Heart left ventricle (tissue), 16 donors: ENCODE results near the gene MRPS14. TPM values are rescaled to one million over a fixed set of nuclear protein-coding genes. Genes with fewer than 3 reads are reported as not detected.
A peak's percentile ranks its signal among the peaks of the same experiment; 100 is the strongest.

ENCODE experiments used
- ATAC-seq, 4 donors: fragments of 200-7000 bp; cut with Tn5 transposase; one replicate each; pipeline ENCODE4 v1.9.1; 2020 to 2022; ENCODE audit warnings: moderate library complexity in 4 of 4, mild to moderate bottlenecking in 3 of 4, moderate number of reproducible peaks in 1 of 4
- DNase-seq, 5 donors: peaks; one replicate each; pipeline ENCODE4 v3.0.0-alpha.2; 2020
- H3K27ac ChIP-seq, 12 donors: fragments of 200-600 bp; sonication (generic) in 4 of 12; one replicate each; pipeline versions ENCODE4 v1.5.0 to v1.8.0; 2016 to 2022; ENCODE audit warnings: mild to moderate bottlenecking in 2 of 12
- H3K27me3 ChIP-seq, 9 donors: fragments of 200-600 bp; sonication (generic) in 2 of 9; one replicate each; pipeline versions ENCODE4 v1.5.1 to v1.8.0; 2016 to 2022; ENCODE audit warnings: mild to moderate bottlenecking in 3 of 9
- H3K36me3 ChIP-seq, 9 donors: fragments of 200-600 bp; sonication (generic) in 2 of 9; one replicate each; pipeline versions ENCODE4 v1.5.0 to v1.8.0; 2018 to 2022; ENCODE audit warnings: mild to moderate bottlenecking in 2 of 9
- H3K4me1 ChIP-seq, 12 donors: fragments of 200-600 bp; sonication (generic) in 4 of 12; one replicate each; pipeline versions ENCODE4 v1.5.0 to v1.8.0; 2016 to 2022; ENCODE audit warnings: mild to moderate bottlenecking in 3 of 12
- H3K4me3 ChIP-seq, 12 donors: fragments of 200-600 bp; sonication (generic) in 4 of 12; one replicate each; pipeline versions ENCODE4 v1.5.0 to v1.8.0; 2017 to 2022; ENCODE audit warnings: mild to moderate bottlenecking in 9 of 12, moderate library complexity in 4 of 12
- H3K9me3 ChIP-seq, 12 donors: fragments of 200-600 bp; sonication (generic) in 4 of 12; one replicate each; pipeline versions ENCODE4 v1.5.0 to v1.8.0; 2016 to 2022; ENCODE audit warnings: mild to moderate bottlenecking in 1 of 12
- CTCF ChIP-seq, 12 donors: fragments of 200-600 bp; sonication (generic) in 4 of 12; IDR thresholded peaks; one replicate each; pipeline versions ENCODE4 v1.5.0 to v1.8.0; 2018 to 2022; ENCODE audit warnings: antibody characterized with exemption in 12 of 12, mild to moderate bottlenecking in 5 of 12
- POLR2A ChIP-seq, 2 donors: fragments of 450-650 bp; IDR thresholded peaks; one replicate each; pipeline ENCODE4 v1.6.1; 2017; ENCODE audit warnings: antibody characterized with exemption in 2 of 2, mild to moderate bottlenecking in 2 of 2, moderate library complexity in 2 of 2
- WGBS, 4 donors: extraction: QIAGEN DNeasy Blood & Tissue Kit in 2 of 4; methylation state at CpG; one replicate each; pipeline versions ENCODE4 v1.1.5 to v1.1.7; 2013 to 2018; 5-methylcytosine and 5-hydroxymethylcytosine counted together
- intact Hi-C, 10 donors: fragments of 100-400 bp; cut with DNase I; formaldehyde crosslinking; loops; one replicate each; pipeline versions ENCODE4 v1.11.1 to v1.14.2; 2022
- long read RNA-seq, 3 donors: library from polyadenylated mRNA; unstranded; transcript quantifications; one replicate each; pipeline ENCODE4 v2.0.0, GENCODE V29; 2020 to 2021
- polyA plus RNA-seq, 2 donors: library from polyadenylated mRNA; stranded (reverse); fragments of 200-250 nt; gene quantifications; one replicate each; pipeline ENCODE4 v1.2.3, GENCODE V29; 2013
- total RNA-seq, 9 donors: library from RNA; depleted of rRNA in 2 of 9; stranded (reverse); fragments of >200 nt in 2 of 9; fragmentation: NEBNext Ultra II Directional in 3 of 9; extraction: Animal tissue kit (Norgen Biotek cat#: 25700) in 3 of 9; gene quantifications; one replicate each; pipeline versions ENCODE4 v1.1.0 to v1.2.4, GENCODE V29; 2016 to 2023
- donor health status: ischemic (EF 13 %, LVEDD 7.1; RV severe dilation, severe dysfunction).
- donor health status: healthy with polysubstance abuse.
- donor health status: DM: no; HTN: yes; CAD: no.
- donor health status: DM: no; HTN: no; CAD: no.
- donor health status: ischemic (EF 25% LVEDD 6.9; RV normal size, moderate dysfunction).
- donor health status: ischemic (EF 25% LVEDD 5.7; RV mildly dilated, moderate dysfunction).
- donor health status: healthy.
- donor health status: DM: yes; HTN: yes; CAD: no.
- donor health status: ischemic (EF 35%, LVEDD 5.7; RV mildly dilated, moderate dysfunction).
- donor health status: nonischemic (EF 11% LVEDD 7.7; RV severe dilation, severe dysfunction).
- donor health status: DM: yes; HTN: yes; CAD: no.
- donor health status: PGD.
- donor health status: ischemic (EF 29% LVEDD 5.4; RV normal size, mild dysfunction).
- donor health status: nonischemic (EF 23%, LVEDD 6.1; RV moderate dilation, normal function).

MRPS14 gene
- total RNA-seq: 10 to 100 TPM; 15.5 to 27.0 (median 22.7) TPM
- polyA plus RNA-seq: 10 to 100 TPM; 12.4 to 25.0 TPM
- long read RNA-seq, donor 1, transcript MRPS14-202 (3 exons, 2,115 nt): major isoform, 26 of 36 reads
- long read RNA-seq, donor 1, partial matches to known transcripts: 3 of 36 reads
- long read RNA-seq, donor 1, other reads (novel, unspliced or antisense): 4 of 36 reads
- long read RNA-seq, donor 2, transcript MRPS14-202 (3 exons, 2,115 nt): major isoform, 45 of 53 reads
- long read RNA-seq, donor 2, partial matches to known transcripts: 2 of 53 reads
- long read RNA-seq, donor 2, other reads (novel, unspliced or antisense): 3 of 53 reads
- long read RNA-seq, donor 3, transcript MRPS14-202 (3 exons, 2,115 nt): major isoform, 27 of 31 reads
- long read RNA-seq, donor 3, partial matches to known transcripts: 0 of 31 reads
- long read RNA-seq, donor 3, other reads (novel, unspliced or antisense): 2 of 31 reads

GRCh38 chr1:175023043-175023921 lies at the start of gene MRPS14:
MRPS14 (minus strand) TSS chr1:175023425; CDS start chr1:175023408, 17 bp downstream.
- H3K27ac ChIP-seq: peak within 1 kb of the TSS; percentile 54 to 90 (median 81)
- peak; percentile 97 to 98 (median 98) for DNase-seq
- no peaks in the 10 kb centered on the region for H3K27me3 ChIP-seq
- intact Hi-C loops: loop anchor here in 2 of 10 donors (1.0 to 10.0 kb wide), 3 partner anchors 23 to 1182 kb away; partner anchors contain the start of gene COP1 (in 1 of the 2)
- H3K36me3 ChIP-seq: peaks cover 0 to 23% (median 3%) of the 10 kb centered on the region in 9 donors
- TF ChIP-seq CTCF (IDR thresholded peaks at IDR 0.05) (no peak), POLR2A (IDR thresholded peaks at IDR 0.05) (peak in 1 of 2 donors; percentile 70)
- 3 to 5% (median 3%) methylated on average over 41 to 42 of the region's 42 CpGs for WGBS, 4 donors
- H3K4me1 ChIP-seq: peaks cover 0 to 27% (median 16%) of the 10 kb centered on the region in 12 donors
- H3K4me3 ChIP-seq: peak within 1 kb of the TSS; percentile 70 to 96 (median 92)
- no peaks in the 10 kb centered on the region for H3K9me3 ChIP-seq
- peak; percentile 97 to 100 (median 99) for ATAC-seq

GRCh38 chr1:175072099-175072951 lies 49.1 kb upstream of the MRPS14 start:
- H3K9me3 ChIP-seq: no peaks in the 10 kb centered on the region
- ATAC-seq: peak; percentile 58 to 89 (median 79)
- H3K4me3 ChIP-seq: peak overlapping the region in 6 of 12 donors; percentile 0 to 40 (median 26)
- 15 to 24% (median 21%) methylated on average over 10 of the region's 10 CpGs for WGBS, 4 donors
- no peaks in the 10 kb centered on the region for H3K36me3 ChIP-seq
- peaks cover 0 to 12% (median 0%) of the 10 kb centered on the region in 9 donors for H3K27me3 ChIP-seq
- peaks cover 0 to 29% (median 8%) of the 10 kb centered on the region in 12 donors for H3K4me1 ChIP-seq
- peak in 4 of 5 donors; percentile 44 to 62 (median 48) for DNase-seq
- intact Hi-C loops: loop anchor here in 1 of 10 donors (5.0 kb wide), 1 partner anchor 50 kb away; no protein-coding TSS in a partner anchor
- no peak for TF ChIP-seq CTCF (IDR thresholded peaks at IDR 0.05)
- no peak for TF ChIP-seq POLR2A (IDR thresholded peaks at IDR 0.05)
- H3K27ac ChIP-seq: peak overlapping the region in 8 of 12 donors; percentile 1 to 57 (median 36)

GRCh38 chr1:175071276-175071943 lies 48.2 kb upstream of the MRPS14 start:
- Histone ChIP-seq H3K9me3 (no peaks in the 10 kb centered on the region), H3K27me3 (peaks cover 0 to 12% (median 0%) of the 10 kb centered on the region in 9 donors), H3K27ac (peak overlapping the region in 10 of 12 donors; percentile 1 to 57 (median 28)), H3K36me3 (no peaks in the 10 kb centered on the region), H3K4me3 (no peak overlapping the region), H3K4me1 (peaks cover 0 to 29% (median 8%) of the 10 kb centered on the region in 12 donors)
- no peak for DNase-seq
- TF ChIP-seq POLR2A (IDR thresholded peaks at IDR 0.05) (no peak), CTCF (IDR thresholded peaks at IDR 0.05) (no peak)
- intact Hi-C loops: loop anchor here in 1 of 10 donors (5.0 kb wide), 1 partner anchor 51 kb away; no protein-coding TSS in a partner anchor
- WGBS, 4 donors: 44 to 67% (median 57%) methylated on average over 3 of the region's 3 CpGs
- ATAC-seq: no peak
